Measurements from ENCODE around the gene PDP2. TPM values are rescaled to one million over a fixed set of nuclear protein-coding genes. Genes with fewer than 3 reads are reported as not detected.

Gene PDP2
- total and polyA plus RNA-seq, 2 of the 4 experiments (the other 2 are of a cell fraction): 5.3 to 16.8 TPM

GRCh38 chr16:66916518-66916917 is 36.2 kb downstream of the PDP2 start:
- Histone ChIP-seq H2AK9ac (replicated peaks; ENCODE audit: low read depth, low read length, poor library complexity) (no peak overlapping the region), H3K9me1 (ENCODE audit: insufficient read depth, low read length) (no peaks in the 10 kb centered on the region), H3K27ac (ENCODE audit: insufficient read depth, low read length) (no peak overlapping the region), H4K8ac (ENCODE audit: low read depth in 2 of 2, low read length in 2 of 2) (no peak overlapping the region), H2AFZ (replicated peaks; ENCODE audit: low read length, poor library complexity) (no peak overlapping the region), H3K9me3 (ENCODE audit: control insufficient read depth, insufficient read depth, low read length) (no peaks in the 10 kb centered on the region), H2BK15ac (ENCODE audit: low read depth, low read length) (no peak overlapping the region), H2BK120ac (ENCODE audit: low read depth, low read length) (no peak overlapping the region), H3K4me2 (ENCODE audit: low read depth, low read length) (no peak overlapping the region), H3K4ac (ENCODE audit: low read depth, low read length) (no peak overlapping the region), H3K27me3 (ENCODE audit: control insufficient read depth, insufficient read depth, low read length) (peaks cover 45% of the 10 kb centered on the region), H2AK5ac (ENCODE audit: low read depth, low read length) (no peak overlapping the region), H4K5ac (ENCODE audit: low read depth, low read length) (no peak overlapping the region), H3K36me3 (ENCODE audit: control insufficient read depth, insufficient read depth, low read length) (no peaks in the 10 kb centered on the region), H4K91ac (ENCODE audit: insufficient read depth, low read depth, low read length) (no peak overlapping the region), H3K9ac (ENCODE audit: low read depth, low read length) (no peak overlapping the region), H3K56ac (ENCODE audit: extremely low read depth, insufficient read depth, low read length) (no peak overlapping the region), H3K18ac (ENCODE audit: low read depth, low read length) (no peak overlapping the region), H3K4me3 (ENCODE audit: insufficient read depth, low read depth, low read length) (no peak overlapping the region), H3K79me1 (ENCODE audit: low read depth in 1 of 2, low read length in 2 of 2) (no peaks in the 10 kb centered on the region), H3K4me1 (ENCODE audit: control insufficient read depth, insufficient read depth, low read length) (no peaks in the 10 kb centered on the region), H2BK5ac (ENCODE audit: low read depth, low read length, poor library complexity, severe bottlenecking) (no peak overlapping the region), H3K23ac (ENCODE audit: low read depth, low read length) (no peak overlapping the region), H4K20me1 (ENCODE audit: insufficient read depth, low read length) (no peaks in the 10 kb centered on the region), H3K14ac (replicated peaks; ENCODE audit: low read depth, low read length) (no peak overlapping the region), H2BK20ac (ENCODE audit: low read depth, low read length) (no peak overlapping the region)
- ChIA-PET CTCF (no interaction called here), POLR2A (ENCODE audit: unreplicated experiment) (no interaction called here)
- TF ChIP-seq POLR2A (IDR thresholded peaks at IDR 0.05; ENCODE audit: low read depth, low read length) (no peak), MAZ (IDR thresholded peaks at IDR 0.05; ENCODE audit: borderline replicate concordance, low read depth, low read length) (no peak), FOS (IDR thresholded peaks at IDR 0.05; ENCODE audit: low read depth, low read length) (no peak), USF2 (IDR thresholded peaks at IDR 0.05; ENCODE audit: low read depth, low read length) (no peak), BHLHE40 (IDR thresholded peaks at IDR 0.05; ENCODE audit: low read depth, low read length) (no peak), MXI1 (IDR thresholded peaks at IDR 0.05; ENCODE audit: borderline replicate concordance, low read depth, low read length) (no peak), RCOR1 (IDR thresholded peaks at IDR 0.05; ENCODE audit: insufficient replicate concordance, low read length) (no peak), SMC3 (IDR thresholded peaks at IDR 0.05; ENCODE audit: low read depth, low read length) (no peak), RAD21 (IDR thresholded peaks at IDR 0.05; ENCODE audit: low read length) (no peak), CTCF (conservative IDR thresholded peaks at IDR 0.05; ENCODE audit: low read depth, low read length) (no peak), NFE2L2 (IDR thresholded peaks at IDR 0.05; ENCODE audit: low read depth, low read length) (no peak), CEBPB (IDR thresholded peaks at IDR 0.05; ENCODE audit: low read depth, low read length) (no peak)
- no TSS peak for BruUV-seq (replicated peaks)
- ATAC-seq (ENCODE audit: low read depth) (no peak), DNase-seq (no peak)
- dilution Hi-C loops (cut with HindIII; ENCODE audit: low sequenced_read_pairs, unreplicated experiment) (no loop called here), in situ Hi-C loops (cut with MboI; ENCODE audit: low sequenced_read_pairs) (no loop called here), intact Hi-C loops (cut with micrococcal nuclease) (no loop called here)
- 100% methylated on average over 3 of the region's 6 CpGs; no CpG with 5 or more reads in 1 of the 2 experiments for WGBS, 2 experiments (ENCODE audit: extremely low coverage in 2 of 2, insufficient read length in 1 of 2)
